Fibroblast of skin of abdomen (primary cell): Measurements from ENCODE around the gene E2F1. TPM values are rescaled to one million over a fixed set of nuclear protein-coding genes. Genes with fewer than 3 reads are reported as not detected.
A peak's percentile ranks its signal among the peaks of the same experiment; 100 is the strongest.

Experiments
- DNase-seq: peaks from one replicate; pipeline ENCODE4 v3.0.0-alpha.2; 2013
- polyA plus RNA-seq, 2 experiments: library from polyadenylated mRNA; unstranded; fragments of 120-200 nt; gene quantifications; one replicate each; pipeline ENCODE4 v1.2.1, GENCODE V29; 2013; ENCODE audit not compliant: insufficient read length in 2 of 2

The E2F1 gene, protein sequence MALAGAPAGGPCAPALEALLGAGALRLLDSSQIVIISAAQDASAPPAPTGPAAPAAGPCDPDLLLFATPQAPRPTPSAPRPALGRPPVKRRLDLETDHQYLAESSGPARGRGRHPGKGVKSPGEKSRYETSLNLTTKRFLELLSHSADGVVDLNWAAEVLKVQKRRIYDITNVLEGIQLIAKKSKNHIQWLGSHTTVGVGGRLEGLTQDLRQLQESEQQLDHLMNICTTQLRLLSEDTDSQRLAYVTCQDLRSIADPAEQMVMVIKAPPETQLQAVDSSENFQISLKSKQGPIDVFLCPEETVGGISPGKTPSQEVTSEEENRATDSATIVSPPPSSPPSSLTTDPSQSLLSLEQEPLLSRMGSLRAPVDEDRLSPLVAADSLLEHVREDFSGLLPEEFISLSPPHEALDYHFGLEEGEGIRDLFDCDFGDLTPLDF
- 11.7 TPM for polyA plus RNA-seq (2013, experiment 1 of 2; ENCODE audit: insufficient read length)
- polyA plus RNA-seq (2013, experiment 2 of 2; ENCODE audit: insufficient read length): 12.0 TPM

DNA sequence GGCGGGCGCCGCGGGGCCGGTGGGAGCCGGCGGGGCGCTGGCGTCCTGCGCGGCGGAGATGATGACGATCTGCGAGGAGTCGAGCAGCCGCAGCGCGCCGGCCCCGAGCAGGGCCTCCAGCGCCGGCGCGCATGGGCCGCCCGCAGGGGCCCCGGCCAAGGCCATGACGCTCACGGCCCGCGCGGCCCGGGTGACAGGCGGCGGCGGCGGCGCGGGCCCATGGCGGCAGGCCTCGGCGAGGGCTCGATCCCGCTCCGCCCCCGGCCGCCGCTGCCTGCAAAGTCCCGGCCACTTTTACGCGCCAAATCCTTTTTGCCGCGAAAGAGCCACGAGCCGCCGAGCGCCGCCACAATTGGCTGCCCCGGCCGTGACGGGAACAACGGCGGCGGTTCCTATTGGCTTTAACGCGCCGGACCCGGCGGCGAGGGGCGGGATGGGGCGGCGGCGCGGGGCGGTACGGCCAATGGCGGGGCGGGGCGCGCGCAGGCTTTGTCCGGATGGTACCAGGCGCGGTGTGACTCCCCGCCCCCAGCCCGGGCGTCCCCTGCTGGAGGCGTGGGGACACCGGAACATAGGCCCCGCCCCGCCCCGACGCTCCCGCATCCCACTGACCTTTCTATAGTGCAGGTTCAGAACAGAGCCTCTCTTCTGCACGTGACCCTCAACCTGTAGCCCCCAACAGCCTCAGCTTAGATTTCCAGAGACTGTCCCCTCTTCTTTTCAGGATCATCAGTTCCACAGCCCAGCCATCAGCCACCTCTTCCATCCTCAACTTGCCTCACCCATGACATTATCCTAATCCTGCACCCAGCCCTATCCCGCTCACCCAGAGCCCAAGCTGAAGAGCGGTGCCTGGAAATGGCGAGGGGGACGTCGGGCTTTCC is at the start of gene E2F1:
Gene E2F1 (minus strand): TSS at position 286 of the 884 bp plus-strand sequence. CDS start 121 bp downstream, at position 165.
- DNase-seq: peak; percentile 93

DNA sequence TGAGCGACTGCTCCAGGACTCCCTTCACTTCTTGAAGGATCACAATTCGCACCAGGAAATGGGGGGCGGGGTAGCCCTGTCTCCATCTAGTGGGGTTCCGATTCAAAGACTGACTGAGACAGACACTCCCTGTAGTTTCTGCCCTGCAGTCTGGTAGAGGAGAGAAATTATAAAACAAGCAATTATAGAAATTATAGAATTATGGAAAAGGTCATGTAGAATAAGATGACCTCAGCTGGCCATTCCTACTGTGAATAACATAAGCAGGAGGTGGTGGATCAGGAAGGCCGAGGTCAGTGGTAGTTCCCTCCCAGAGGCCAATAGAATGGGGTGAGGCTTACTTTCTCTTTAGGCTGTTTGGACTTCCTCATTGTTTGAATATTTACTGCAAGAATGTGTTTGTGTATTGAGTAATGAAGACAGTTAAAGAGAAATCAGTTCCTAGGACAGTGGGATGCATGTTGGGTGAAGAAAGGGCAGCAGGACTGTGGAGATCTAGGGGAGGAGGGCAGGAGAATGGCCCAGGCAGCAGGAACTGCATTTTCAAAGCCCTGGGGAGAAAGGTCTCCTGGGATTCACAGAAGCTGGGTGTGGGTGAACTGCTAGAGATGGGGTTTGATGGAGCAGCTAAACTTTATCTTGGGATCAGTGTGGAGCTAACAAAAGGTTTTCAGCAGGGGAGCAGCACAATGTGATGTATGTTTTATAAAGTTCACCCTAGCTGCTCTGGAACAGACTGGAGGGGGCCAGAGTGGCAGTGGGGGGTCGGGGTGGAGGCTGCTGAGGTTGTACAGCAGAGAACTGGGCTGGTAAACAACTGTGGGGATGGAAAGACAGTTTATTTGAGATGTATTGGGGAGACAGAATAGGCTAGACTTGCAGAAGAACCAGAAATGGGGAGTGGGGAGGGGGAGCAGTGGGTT is 47.7 kb upstream of the E2F1 start:
- peak; percentile 75 for DNase-seq

DNA sequence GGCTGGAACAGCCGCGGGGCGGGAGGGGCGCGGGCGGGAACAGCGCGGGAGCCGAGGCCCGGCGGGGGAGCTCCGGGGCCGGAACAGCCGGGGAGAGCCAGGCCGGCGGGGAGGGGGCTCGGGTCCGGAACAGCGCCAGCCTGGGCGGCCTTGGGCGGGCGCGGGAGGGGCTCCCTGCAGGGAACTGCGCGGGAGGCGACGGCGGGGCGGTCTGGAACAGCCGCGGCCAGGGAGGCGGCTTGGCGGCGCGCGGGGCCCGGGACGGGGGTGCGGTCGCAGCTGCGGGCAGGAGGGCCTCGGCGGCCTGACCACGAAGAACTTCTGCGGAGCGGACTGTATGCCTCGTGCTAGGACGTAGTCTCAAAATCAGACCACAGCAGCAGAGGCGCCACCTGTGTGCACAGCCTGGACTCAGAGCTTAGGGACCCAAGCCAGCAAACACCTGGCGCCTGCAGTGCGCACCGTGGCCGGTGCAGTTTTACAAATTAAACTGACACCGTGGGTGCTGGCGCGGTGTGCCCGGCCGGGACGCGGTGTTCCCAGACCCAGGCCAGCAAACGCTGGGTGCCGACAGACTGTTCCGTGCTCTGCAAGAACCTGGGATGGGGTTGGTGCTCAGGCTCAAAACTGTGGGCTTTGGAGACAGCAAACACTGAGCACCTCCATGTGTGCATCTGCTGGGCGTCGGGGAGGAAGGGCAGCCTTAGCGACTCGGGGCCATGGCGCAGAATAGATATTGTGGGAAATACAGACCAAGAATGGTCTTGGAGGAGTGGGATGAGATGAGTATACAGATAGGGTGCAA is 46.2 kb upstream of the E2F1 start:
- DNase-seq: no peak

DNA sequence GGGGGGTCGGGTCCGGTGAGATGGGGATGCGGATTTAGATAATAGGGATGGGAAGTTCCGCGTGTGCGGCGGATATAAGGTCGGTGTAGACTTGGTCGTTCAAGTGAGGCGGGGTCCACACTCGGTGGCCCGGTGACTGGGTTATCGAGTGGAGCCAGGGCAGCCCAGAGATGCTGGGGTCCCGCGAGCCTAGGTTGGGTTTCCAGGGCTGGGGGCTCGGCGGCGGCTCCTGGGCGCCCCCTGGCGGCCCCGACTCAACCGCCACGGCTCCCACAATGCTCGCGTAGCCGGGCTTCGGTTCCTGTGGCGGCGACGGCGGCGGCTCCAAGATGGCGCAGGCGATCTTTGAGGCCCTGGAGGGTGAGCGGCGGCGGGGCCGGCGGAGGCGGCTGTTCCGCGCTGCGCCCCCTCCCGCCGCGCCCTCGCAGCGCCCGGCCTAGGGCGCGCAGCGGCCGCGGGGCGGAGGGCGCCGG is 45.5 kb upstream of the E2F1 start, which contains the start of gene ZNF341:
Gene ZNF341 (plus strand): TSS at position 304 of the 473 bp plus-strand sequence. CDS start 26 bp downstream, at position 330.
- peak; percentile 90 for DNase-seq

DNA sequence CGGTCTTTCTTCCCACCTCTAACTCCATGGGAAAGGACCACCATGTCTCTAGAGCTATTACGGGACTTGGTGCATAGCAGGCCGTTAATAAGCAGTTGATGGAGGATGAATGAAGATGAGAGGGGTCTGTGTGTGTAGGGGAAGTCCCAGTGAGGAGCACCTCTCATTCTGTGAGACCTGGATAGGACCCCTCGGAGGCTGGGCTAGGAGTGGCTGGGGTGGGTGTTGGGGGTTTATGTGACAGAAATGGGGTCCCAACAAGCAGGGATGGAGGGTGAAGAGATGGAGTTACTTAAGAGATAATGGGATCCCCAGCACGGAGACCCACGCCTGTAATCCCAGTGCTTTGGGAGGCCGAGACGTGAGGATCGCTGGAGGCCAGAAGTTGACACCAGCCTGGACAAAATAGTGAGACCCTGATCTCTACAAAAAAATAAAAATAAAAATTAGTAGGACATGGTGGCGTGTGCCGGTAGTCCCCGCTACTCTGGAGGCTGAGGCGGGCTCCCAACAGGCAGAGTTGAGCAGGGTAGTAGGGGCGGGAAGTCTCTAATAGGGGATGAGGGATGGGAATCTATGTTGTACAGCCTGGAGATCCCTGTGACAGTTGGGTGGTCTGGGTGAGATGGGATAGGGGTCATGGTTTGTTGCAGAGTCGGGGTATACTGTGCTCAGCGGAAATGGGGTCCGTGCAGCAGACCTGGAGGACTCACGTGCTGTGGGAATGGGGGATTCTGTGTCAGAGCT is 44.9 kb upstream of the E2F1 start:
- DNase-seq: no peak

DNA sequence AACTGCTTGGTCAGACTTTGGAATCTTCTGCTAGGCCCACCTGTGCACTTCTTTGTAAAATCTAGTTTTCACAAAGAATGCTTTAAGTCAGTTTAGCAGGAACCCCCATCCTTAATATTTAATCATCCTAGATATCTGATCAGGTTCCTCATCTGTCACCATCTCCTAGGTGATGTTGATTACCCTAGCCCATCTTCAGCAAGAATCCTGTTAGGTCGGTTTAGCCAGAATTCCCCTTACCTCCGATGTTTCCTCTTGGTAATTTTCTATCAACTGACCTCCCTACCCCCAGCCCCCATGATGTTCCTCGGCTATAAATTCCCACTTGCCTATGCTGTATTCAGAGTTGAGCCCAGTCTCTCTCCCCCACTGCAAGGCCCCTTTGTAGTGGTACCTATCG is 42.9 kb upstream of the E2F1 start:
- no peak for DNase-seq

DNA sequence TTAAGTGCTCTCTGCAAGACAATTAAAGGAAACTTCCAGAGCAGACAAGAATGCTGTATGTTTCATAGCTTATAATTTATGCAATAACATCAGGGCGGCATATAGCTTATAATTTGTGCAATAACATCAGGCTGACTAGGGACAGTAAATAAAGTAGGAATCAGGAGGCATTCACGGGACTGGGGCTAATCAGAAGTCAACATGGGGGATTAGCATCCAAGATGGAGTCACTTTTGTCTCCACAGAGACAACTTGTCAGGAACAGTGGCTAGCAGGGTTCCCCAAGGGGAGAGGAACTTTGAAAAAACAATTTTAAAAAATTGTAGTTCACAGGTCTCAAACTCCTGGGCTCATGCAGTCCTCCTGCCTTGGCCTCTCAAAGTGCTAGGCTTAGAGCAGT is 42.3 kb upstream of the E2F1 start:
- no peak for DNase-seq

DNA sequence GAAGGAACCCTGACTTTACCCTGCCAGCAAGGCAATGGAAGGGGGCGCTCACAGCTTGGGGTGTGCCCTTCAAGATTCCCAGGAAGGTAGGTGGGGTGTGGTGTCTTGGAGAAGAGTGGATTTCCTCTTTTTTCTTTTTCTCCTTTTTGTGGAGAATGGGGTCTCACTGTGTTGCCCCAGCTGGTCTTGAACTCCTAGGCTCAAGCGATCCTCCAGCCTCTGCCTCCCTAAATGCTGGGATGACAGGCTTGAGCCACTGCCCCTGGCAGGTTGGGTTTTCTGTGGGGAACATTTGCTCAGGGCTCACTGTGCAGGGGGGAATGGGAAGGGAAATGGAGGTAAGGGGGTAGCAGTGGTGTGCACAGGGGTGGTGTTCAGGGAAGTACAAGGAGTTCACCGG is 41.6 kb upstream of the E2F1 start:
- no peak for DNase-seq

DNA sequence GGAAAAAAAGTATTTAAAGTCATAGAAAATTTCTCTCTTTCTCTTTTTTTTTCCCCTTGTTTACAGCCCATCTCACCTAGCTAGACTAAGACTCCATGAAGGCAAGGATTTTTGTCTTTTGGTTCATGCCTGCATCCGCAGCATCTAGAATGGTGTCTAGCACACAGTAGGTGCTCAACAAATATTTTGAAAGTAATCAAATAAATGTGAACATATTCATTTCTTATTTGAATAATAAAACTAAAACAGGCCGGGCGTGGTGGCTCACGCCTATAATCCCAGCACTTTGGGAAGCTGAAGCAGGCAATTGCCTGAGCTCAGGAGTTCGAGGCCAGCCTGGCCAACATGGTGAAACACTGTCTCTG is 40.9 kb upstream of the E2F1 start:
- no peak for DNase-seq

DNA sequence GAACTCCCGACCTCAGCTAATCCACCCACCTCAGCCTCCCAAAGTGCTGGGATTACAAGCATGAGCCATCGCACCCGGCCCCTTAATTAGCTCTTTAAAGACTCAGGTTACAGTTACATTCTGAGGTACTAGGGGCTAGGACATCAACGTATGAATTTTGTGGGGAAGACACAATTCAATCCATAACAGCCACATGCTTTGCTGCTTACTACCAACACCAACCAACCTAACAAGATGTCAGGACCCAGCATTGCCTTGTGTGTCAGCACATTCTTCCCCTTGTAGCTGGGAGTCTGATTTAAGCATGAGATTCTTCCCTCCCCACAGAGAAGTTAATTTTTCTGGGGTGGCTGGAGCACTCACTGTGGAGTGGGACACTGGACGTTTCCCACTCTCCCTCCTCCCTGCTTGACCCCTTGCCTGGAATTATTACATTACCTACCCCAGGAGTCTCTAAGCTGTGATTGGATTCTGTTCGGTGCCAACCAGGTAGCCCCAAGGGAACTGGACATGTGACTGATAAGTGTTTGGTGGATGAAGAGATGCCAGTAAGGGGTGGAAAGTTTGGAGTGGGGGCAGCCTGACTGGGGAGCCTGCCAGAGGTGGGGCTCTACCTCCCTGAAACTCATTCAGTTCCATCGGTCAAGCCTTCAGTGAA is 39.6 kb upstream of the E2F1 start:
- no peak for DNase-seq

DNA sequence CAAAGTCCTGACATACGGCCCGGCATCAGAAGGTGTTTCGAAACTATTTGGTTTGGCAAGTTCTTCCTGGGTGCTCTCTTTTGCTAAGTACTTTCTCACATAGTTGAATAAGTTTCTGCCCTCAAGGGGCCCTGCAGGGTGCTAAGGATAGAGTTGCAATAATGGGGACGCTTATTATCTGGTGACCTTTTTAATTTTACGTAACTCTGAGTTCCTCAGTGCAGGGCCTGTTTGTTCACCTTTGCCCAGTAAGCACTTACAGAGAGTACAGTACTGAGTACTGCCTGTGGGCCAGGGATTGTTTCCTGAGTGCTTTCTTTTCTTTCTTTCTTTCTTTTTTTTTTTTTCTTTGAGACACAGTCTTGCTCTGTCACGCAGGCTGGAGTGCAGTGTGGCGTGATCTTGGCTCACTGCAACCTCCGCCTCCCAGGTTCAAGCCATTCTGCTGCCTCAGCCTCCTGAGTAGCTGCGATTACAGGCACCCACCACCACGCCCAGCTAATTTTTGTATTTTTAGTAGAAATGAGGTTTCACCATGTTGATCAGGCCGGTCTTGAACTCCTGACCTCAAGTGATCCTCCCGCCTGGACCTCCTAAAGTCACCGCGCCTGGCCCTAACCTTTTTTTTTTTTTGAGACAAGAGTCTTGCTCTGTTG is 38.4 kb upstream of the E2F1 start:
- no peak for DNase-seq

DNA sequence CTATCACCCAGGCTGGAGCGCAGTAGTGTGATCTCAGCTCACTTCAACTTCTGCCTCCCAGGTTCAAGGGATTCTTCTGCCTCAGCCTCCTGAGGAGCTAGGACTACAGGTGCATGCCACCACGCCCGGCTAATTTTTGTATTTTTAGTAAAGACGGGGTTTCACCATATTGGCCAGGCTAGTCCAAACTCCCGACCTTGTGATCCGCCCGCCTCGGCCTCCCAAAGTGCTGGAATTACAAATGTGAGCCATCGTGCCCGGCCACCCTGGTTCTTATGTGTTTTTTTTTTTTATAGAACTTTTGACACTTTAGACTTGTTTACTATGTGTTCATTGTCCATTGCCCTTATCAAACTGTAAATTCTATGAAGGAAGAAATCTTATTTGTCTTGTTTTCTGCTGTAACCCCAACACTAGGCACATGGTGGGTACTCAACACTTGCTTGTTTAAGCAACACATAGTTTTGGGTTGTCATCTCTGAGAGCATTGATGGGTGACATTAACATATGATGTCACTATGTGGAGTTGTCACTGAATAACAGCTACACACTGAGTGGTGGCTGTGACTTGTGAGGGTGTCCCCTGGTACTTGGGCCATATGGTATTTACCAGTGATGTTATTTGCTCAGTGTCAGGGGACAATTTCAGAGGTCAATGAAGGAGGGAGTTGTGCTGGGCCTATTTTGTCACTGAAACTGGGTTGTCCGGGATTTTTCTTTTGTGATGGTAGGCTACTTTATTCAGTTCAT is 35.4 kb upstream of the E2F1 start:
- no peak for DNase-seq

DNA sequence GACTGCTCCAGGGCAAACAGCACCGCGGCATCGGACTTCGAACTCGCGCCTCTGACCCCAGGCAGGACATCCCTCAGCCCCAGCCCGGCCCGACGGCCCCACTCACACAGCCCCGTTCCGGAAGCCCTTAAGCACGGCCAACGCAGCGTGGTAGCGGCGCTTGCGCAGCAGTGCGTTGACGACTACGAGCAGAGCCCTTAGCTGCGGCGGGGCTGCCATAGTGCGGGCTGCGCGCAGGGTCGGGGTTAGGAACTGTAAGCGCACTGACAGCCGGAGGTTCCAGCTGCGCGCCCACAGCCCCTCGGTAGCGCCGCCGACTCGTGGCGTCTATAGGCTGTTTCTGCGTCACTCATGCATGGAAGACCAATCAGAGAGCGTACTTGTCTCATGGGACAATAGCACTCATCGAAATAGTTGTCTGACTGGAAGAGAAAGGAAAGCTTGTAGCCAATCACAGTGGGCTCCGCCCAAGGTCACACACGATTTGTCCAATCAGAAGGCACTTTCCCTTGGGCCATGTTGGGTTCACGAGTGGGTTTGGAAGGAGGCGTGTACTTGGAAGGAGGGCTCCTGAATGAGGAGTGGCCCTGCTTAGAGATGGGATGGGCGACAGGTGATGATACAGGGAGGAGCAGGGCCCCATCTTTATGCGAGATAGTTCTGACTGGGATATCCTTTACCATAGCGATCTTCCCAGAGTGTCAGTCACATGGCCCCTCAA is 34.0 kb upstream of the E2F1 start, which contains the start of gene PXMP4:
Gene PXMP4 (minus strand): TSS at position 322 of the 721 bp plus-strand sequence. CDS start 103 bp downstream, at position 219.
- peak; percentile 98 for DNase-seq

DNA sequence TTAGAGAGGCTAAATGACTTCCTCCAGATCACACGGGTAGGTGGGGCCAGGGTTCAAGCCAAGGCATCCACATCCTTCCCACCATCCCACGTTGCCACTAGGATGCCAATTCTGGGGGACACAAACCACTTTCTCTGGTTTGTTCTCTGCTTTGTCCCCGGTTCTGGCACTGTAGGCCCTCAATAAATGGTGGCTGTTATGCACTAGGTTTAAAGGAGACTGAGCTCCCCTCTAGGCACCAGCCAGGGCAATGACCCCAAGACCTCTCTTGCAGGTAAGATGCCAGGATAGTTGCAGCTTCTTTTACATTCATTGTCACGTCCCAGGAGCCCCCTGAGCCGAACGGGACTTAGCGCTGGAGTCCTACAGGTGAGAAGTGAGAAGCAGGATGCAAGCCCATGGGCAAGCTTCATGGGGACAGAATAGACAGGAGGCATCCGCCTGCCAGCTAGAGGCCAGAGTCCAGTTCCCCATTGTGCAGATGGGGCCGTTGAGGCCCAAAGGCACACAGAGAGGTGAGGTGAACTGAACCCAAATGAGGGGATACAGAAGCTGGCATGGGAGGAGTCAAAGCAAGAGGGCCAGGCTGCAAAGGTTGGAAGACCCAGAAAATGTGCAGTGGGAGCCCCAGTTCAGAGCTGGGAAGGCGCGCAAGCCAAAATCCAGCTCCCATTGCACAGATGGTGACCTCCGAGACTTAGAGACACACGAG is 33.2 kb upstream of the E2F1 start:
- DNase-seq: no peak

DNA sequence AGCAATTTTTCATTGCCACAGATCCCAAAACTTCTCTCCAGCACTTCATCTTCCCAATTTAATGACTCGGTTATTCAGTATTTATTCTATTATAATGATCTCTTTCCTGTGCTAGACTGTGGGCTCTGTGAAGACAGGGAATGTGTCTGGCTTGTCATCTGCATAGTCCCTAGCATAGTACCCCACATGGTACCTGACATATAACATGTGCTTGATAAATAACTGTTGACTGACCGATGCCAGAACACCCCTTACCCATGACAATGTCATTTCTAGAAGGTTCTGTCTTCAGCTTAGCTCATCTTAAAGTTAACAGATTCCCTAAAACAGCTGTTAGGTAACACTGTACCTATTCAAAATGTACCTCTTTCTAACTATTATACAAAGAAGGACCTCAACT is 30.3 kb upstream of the E2F1 start:
- DNase-seq: no peak

DNA sequence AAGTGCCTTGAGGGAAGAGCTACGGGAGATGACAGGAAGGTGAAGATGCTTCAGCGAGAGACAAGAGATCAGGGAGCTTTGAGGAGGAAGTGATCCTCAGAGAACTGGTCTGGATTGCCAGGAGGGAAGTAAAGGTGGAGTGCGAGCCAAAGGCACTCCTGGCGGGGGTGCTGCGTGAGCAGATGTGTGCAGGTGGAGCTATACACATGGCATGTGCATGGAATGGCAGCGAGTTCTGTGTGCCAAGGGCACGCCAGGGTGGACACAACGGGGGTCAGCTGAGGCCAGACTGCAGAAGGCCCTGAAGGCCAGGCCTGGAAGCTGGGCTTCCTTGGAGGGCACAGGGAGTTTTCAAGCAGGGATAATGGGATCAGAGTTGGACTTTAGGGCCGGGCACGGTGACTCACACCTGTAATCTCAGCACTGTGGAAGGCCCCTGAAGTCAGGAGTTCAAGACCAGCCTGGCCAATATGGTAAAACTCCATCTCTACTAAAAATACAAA is 27.7 kb upstream of the E2F1 start:
- DNase-seq: no peak

DNA sequence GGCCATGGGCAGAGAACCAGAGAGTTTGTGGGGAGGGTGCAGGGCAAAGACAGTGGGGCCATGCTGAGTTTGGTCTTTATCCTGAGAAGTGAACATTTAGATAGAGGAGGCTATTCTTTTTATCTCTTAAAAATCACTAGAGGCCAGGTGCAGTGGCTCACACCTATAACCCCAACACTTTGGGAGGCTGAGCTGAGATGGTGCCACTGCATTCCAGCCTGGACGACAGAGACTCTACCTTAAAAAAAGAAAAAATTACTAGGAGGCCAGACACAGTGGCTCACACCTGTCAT is 25.2 kb upstream of the E2F1 start:
- DNase-seq: no peak
